Muscle of leg (tissue), 11 donors: ENCODE results near the gene CRYGB. TPM values are rescaled to one million over a fixed set of nuclear protein-coding genes. Genes with fewer than 3 reads are reported as not detected.

Experiments used
- DNase-seq: peaks from one replicate; pipeline ENCODE4 v3.0.0; 2013
- H3K27ac ChIP-seq: one replicate; pipeline ENCODE4 v1.5.1; 2013; ENCODE audit warnings: mild to moderate bottlenecking, low read length, control low read depth
- H3K27me3 ChIP-seq: one replicate; pipeline ENCODE4 v1.6.1; 2013; ENCODE audit warnings: low read length; ENCODE audit not compliant: control insufficient read depth, insufficient read depth
- H3K36me3 ChIP-seq: one replicate; pipeline ENCODE4 v1.6.1; 2013; ENCODE audit warnings: low read length; ENCODE audit not compliant: control insufficient read depth, insufficient read depth
- H3K4me1 ChIP-seq: one replicate; pipeline ENCODE4 v1.6.1; 2013; ENCODE audit warnings: low read length; ENCODE audit not compliant: control insufficient read depth, insufficient read depth
- H3K4me3 ChIP-seq: one replicate; pipeline ENCODE4 v1.5.1; 2013; ENCODE audit warnings: low read length, control low read depth
- H3K9me3 ChIP-seq: replicated peaks from 2 replicates; pipeline ENCODE4 v1.6.1; 2013; ENCODE audit warnings: low read depth, low read length; ENCODE audit not compliant: control insufficient read depth
- WGBS: methylation state at CpG from one replicate; pipeline ENCODE4 v1.1.5; 2013; ENCODE audit warnings: missing lambda C conversion rate; ENCODE audit not compliant: insufficient coverage; 5-methylcytosine and 5-hydroxymethylcytosine counted together
- polyA plus RNA-seq, 8 donors: library from polyadenylated mRNA; unstranded; fragments of 120-200 nt; gene quantifications; one replicate each; pipeline versions ENCODE4 v1.2.1 to v1.2.3, GENCODE V29; 2013; ENCODE audit warnings: inconsistent platforms in 1 of 8, low replicate concordance in 1 of 8; ENCODE audit not compliant: insufficient read length in 8 of 8, insufficient read depth in 1 of 8
- total RNA-seq: library from RNA; stranded (reverse); fragments of 120-200 nt; gene quantifications from one replicate; pipeline ENCODE4 v1.2.4, GENCODE V29; 2013

Gene CRYGB
- total and polyA plus RNA-seq, 9 donors: not detected

DNA sequence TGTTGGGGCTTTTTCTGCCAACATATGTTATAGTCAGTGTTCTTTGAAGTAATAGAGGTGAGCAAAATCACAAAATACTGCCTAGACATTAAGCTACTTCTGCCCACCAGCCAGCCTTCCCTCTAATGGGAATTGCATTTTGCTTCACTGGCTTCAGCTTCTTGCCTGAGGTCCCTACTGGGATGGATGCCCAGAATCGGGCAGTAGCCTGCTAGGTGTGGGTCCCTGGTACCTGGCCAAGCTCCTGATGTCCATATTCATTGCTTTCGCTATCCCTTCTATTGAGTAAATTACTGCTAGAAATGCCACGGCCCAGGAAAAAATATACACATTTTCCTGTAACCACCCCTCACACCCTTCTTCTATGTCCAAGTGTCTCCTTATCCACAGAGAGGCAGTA lies 48.6 kb downstream of the CRYGB start:
- WGBS: 10% methylated on average over 1 of the region's 3 CpGs
- H3K27ac ChIP-seq: no peak overlapping the region
- peaks cover 2% of the 10 kb centered on the region for H3K4me1 ChIP-seq
- no peaks in the 10 kb centered on the region for H3K9me3 ChIP-seq
- DNase-seq: no peak
- H3K4me3 ChIP-seq: no peak overlapping the region
- no peaks in the 10 kb centered on the region for H3K36me3 ChIP-seq
- H3K27me3 ChIP-seq: no peaks in the 10 kb centered on the region

- DNase-seq: no peak
Measured at GRCh38 chr2:208096080-208096479, 49.9 kb downstream of the CRYGB start.

GRCh38 chr2:208093128-208093527 lies 52.8 kb downstream of the CRYGB start:
- no peak for DNase-seq
- no peak overlapping the region for H3K4me3 ChIP-seq
- no peaks in the 10 kb centered on the region for H3K27me3 ChIP-seq

More at GRCh38 chr2:208096080-208096479, 49.9 kb downstream of the CRYGB start:
- Histone ChIP-seq H3K9me3 (no peaks in the 10 kb centered on the region), H3K36me3 (no peaks in the 10 kb centered on the region), H3K4me1 (peaks cover 2% of the 10 kb centered on the region), H3K27ac (no peak overlapping the region), H3K4me3 (no peak overlapping the region), H3K27me3 (no peaks in the 10 kb centered on the region)
- WGBS: 80% methylated on average over 3 of the region's 3 CpGs

More at GRCh38 chr2:208093128-208093527, 52.8 kb downstream of the CRYGB start:
- H3K9me3 ChIP-seq: no peaks in the 10 kb centered on the region
- H3K4me1 ChIP-seq: peaks cover 2% of the 10 kb centered on the region
- H3K36me3 ChIP-seq: no peaks in the 10 kb centered on the region
- no peak overlapping the region for H3K27ac ChIP-seq

Other genes starting within 250 kb of the CRYGB start
- 8.7 TPM for gene PLEKHM3, start 120.6 kb downstream of the CRYGB start, total RNA-seq
- 1 to 10 TPM; 6.2 to 9.5 (median 7.2) TPM for gene PLEKHM3, start 120.6 kb downstream of the CRYGB start, polyA plus RNA-seq
- not detected for gene CRYGD, start 21.6 kb downstream of the CRYGB start, total RNA-seq
- not detected for gene CRYGD, start 21.6 kb downstream of the CRYGB start, polyA plus RNA-seq
- not detected for gene CRYGC, start 16.3 kb downstream of the CRYGB start, total RNA-seq
- gene CRYGC, start 16.3 kb downstream of the CRYGB start, polyA plus RNA-seq: not detected
- not detected for gene CRYGA, start 17.4 kb upstream of the CRYGB start, total RNA-seq
- gene CRYGA, start 17.4 kb upstream of the CRYGB start, polyA plus RNA-seq: not detected
- gene C2orf80, start 43.9 kb upstream of the CRYGB start, total RNA-seq: not detected
- not detected for gene C2orf80, start 43.9 kb upstream of the CRYGB start, polyA plus RNA-seq
- gene IDH1, start 108.9 kb upstream of the CRYGB start, total RNA-seq: 37.2 TPM
- gene IDH1, start 108.9 kb upstream of the CRYGB start, polyA plus RNA-seq: 10 to 100 TPM; 33.3 to 43.7 (median 36.1) TPM
- 26.6 TPM for gene PIKFYVE, start 120.1 kb upstream of the CRYGB start, total RNA-seq
- gene PIKFYVE, start 120.1 kb upstream of the CRYGB start, polyA plus RNA-seq: 10 to 100 TPM; 10.6 to 18.2 (median 15.4) TPM